ENCODE measurements around the gene LRRK1.
A peak's percentile ranks its signal among the peaks of the same experiment; 100 is the strongest.

Gene LRRK1

GRCh38 chr15:101008158-101009139, 89.3 kb downstream of the LRRK1 start:
- peak; percentile 92 for DNase-seq

GRCh38 chr15:101009176-101009575, 90.0 kb downstream of the LRRK1 start:
- DNase-seq = no peak

- DNase-seq = no peak
Observed at GRCh38 chr15:101010781-101011180, 91.6 kb downstream of the LRRK1 start.

- DNase-seq = no peak
Observed at GRCh38 chr15:101012326-101013200, 93.4 kb downstream of the LRRK1 start.

GRCh38 chr15:101013201-101013550, 94.0 kb downstream of the LRRK1 start:
- no peak for DNase-seq

GRCh38 chr15:101013769-101014675, 94.9 kb downstream of the LRRK1 start:
- no peak for DNase-seq

- peak; percentile 79 for DNase-seq
Observed at GRCh38 chr15:101014921-101015841, 96.0 kb downstream of the LRRK1 start.

GRCh38 chr15:101016581-101016980, 97.4 kb downstream of the LRRK1 start:
- no peak for DNase-seq

- DNase-seq = no peak
Observed at GRCh38 chr15:101017093-101017754, 98.1 kb downstream of the LRRK1 start.

- no peak for DNase-seq
Observed at GRCh38 chr15:101018016-101018415, 98.9 kb downstream of the LRRK1 start.

- no peak for DNase-seq
Observed at GRCh38 chr15:101018450-101018849, 99.3 kb downstream of the LRRK1 start.

- DNase-seq = no peak
Observed at GRCh38 chr15:101019366-101019896, 100.3 kb downstream of the LRRK1 start.

GRCh38 chr15:101020451-101020850, 101.3 kb downstream of the LRRK1 start:
- DNase-seq = no peak

- DNase-seq = no peak
Observed at GRCh38 chr15:101020945-101021344, 101.8 kb downstream of the LRRK1 start.

- DNase-seq = no peak
Observed at GRCh38 chr15:101022306-101022705, 103.1 kb downstream of the LRRK1 start.

- DNase-seq = no peak
Observed at GRCh38 chr15:101022876-101023275, 103.7 kb downstream of the LRRK1 start.

GRCh38 chr15:101023501-101024072, 104.4 kb downstream of the LRRK1 start:
- no peak for DNase-seq

GRCh38 chr15:101024073-101024695, 105.0 kb downstream of the LRRK1 start:
- DNase-seq = no peak

GRCh38 chr15:101024706-101025500, 105.7 kb downstream of the LRRK1 start:
- no peak for DNase-seq
